Calu3 (cell line): ENCODE measurements around the gene FBLN2. TPM values are rescaled to one million over a fixed set of nuclear protein-coding genes. Genes with fewer than 3 reads are reported as not detected.
"Not testable (repeated sequence)": the region's sequence is repeated elsewhere in the genome, so short reads cannot be mapped to it uniquely, and the experiment has no call there.

Experiments used
- BruUV-seq: library from RNA; stranded (reverse); fragments of 400-500 nt; replicated peaks from 2 replicates; lab custom pipeline; 2021; lab: Mats Ljungman, UMichigan
- CTCF ChIA-PET: fragments of 300-600 bp; sonication (Branson Sonifier 250); formaldehyde crosslinking; loops from one replicate; lab custom pipeline; 2022; ENCODE audit warnings: antibody characterized with exemption; lab: Charles Lee
- DNase-seq: peaks from one replicate; pipeline ENCODE4 v3.0.0; 2022
- H3K27ac Mint-ChIP-seq: one replicate; pipeline ENCODE4 v1.8.0; 2022; ENCODE audit warnings: mixed read lengths; ENCODE audit not compliant: unreplicated experiment
- H3K27me3 Mint-ChIP-seq: one replicate; pipeline ENCODE4 v1.8.0; 2022; ENCODE audit warnings: mixed read lengths; ENCODE audit not compliant: unreplicated experiment
- H3K36me3 Mint-ChIP-seq: one replicate; pipeline ENCODE4 v1.8.0; 2022; ENCODE audit warnings: mild to moderate bottlenecking, moderate library complexity, mixed read lengths; ENCODE audit not compliant: insufficient read depth, unreplicated experiment
- H3K4me1 Mint-ChIP-seq: one replicate; pipeline ENCODE4 v1.8.0; 2022; ENCODE audit warnings: mild to moderate bottlenecking, low read depth, mixed read lengths; ENCODE audit not compliant: unreplicated experiment
- H3K4me3 Mint-ChIP-seq: one replicate; pipeline ENCODE4 v1.8.0; 2022; ENCODE audit warnings: mild to moderate bottlenecking, low read depth, moderate library complexity, mixed read lengths; ENCODE audit not compliant: unreplicated experiment
- H3K9me3 Mint-ChIP-seq: one replicate; pipeline ENCODE4 v1.8.0; 2022; ENCODE audit warnings: low read depth, mixed read lengths; ENCODE audit not compliant: unreplicated experiment
- CTCF ChIP-seq: fragments of 200-600 bp; IDR thresholded peaks from one replicate; pipeline ENCODE4 v1.8.0; 2022; ENCODE audit warnings: antibody characterized with exemption; ENCODE audit not compliant: unreplicated experiment
- intact Hi-C: fragments of 100-400 bp; cut with micrococcal nuclease; formaldehyde crosslinking; loops from one replicate; pipeline ENCODE4 v1.10.0; 2022; ENCODE audit not compliant: unreplicated experiment
- total RNA-seq: library from RNA; stranded (reverse); gene quantifications from 2 replicates; pipeline ENCODE4 v1.2.3, GENCODE V29; 2022

Gene FBLN2
- total RNA-seq, 1 experiment from 2014 or later: not detected

- CTCF ChIA-PET: no interaction called here
- peaks cover 3% of the 10 kb centered on the region for H3K4me1 Mint-ChIP-seq
- intact Hi-C loops: no loop called here
- no peak overlapping the region for H3K27ac Mint-ChIP-seq
- H3K36me3 Mint-ChIP-seq: peaks cover 7% of the 10 kb centered on the region
- H3K9me3 Mint-ChIP-seq: no peaks in the 10 kb centered on the region
- H3K4me3 Mint-ChIP-seq: no peak overlapping the region
- no peak for TF ChIP-seq CTCF
- BruUV-seq: no TSS peak
- DNase-seq: no peak
- no peaks in the 10 kb centered on the region for H3K27me3 Mint-ChIP-seq
Measured at GRCh38 chr3:13519006-13519791, 29.7 kb upstream of the FBLN2 start.

- BruUV-seq: no TSS peak
- intact Hi-C loops: no loop called here
- DNase-seq: no peak
- Mint-ChIP-seq H3K9me3 (no peaks in the 10 kb centered on the region), H3K36me3 (peaks cover 12% of the 10 kb centered on the region), H3K27ac (no peak overlapping the region), H3K4me1 (no peaks in the 10 kb centered on the region), H3K27me3 (no peaks in the 10 kb centered on the region), H3K4me3 (no peak overlapping the region)
- no peak for TF ChIP-seq CTCF
- CTCF ChIA-PET: no interaction called here
Measured at GRCh38 chr3:13520326-13520880, 28.5 kb upstream of the FBLN2 start.

- no peaks in the 10 kb centered on the region for H3K4me1 Mint-ChIP-seq
- BruUV-seq: no TSS peak
- H3K36me3 Mint-ChIP-seq: peaks cover 12% of the 10 kb centered on the region
- H3K9me3 Mint-ChIP-seq: no peaks in the 10 kb centered on the region
- no peak overlapping the region for H3K4me3 Mint-ChIP-seq
- no peak for DNase-seq
- TF ChIP-seq CTCF: no peak
- no peak overlapping the region for H3K27ac Mint-ChIP-seq
- CTCF ChIA-PET: no interaction called here
- intact Hi-C loops: no loop called here
- no peaks in the 10 kb centered on the region for H3K27me3 Mint-ChIP-seq
Measured at GRCh38 chr3:13521309-13521708, 27.6 kb upstream of the FBLN2 start.

GRCh38 chr3:13521749-13522148, 27.2 kb upstream of the FBLN2 start:
- peaks cover 12% of the 10 kb centered on the region for H3K36me3 Mint-ChIP-seq
- H3K9me3 Mint-ChIP-seq, DNase-seq, intact Hi-C loops, H3K27ac Mint-ChIP-seq, BruUV-seq, H3K4me3 Mint-ChIP-seq, H3K27me3 Mint-ChIP-seq, H3K4me1 Mint-ChIP-seq, CTCF ChIA-PET: not testable (repeated sequence)

- H3K27ac Mint-ChIP-seq: no peak overlapping the region
- TF ChIP-seq CTCF: no peak
- CTCF ChIA-PET: no interaction called here
- intact Hi-C loops: no loop called here
- BruUV-seq: no TSS peak
- H3K9me3 Mint-ChIP-seq: no peaks in the 10 kb centered on the region
- peaks cover 12% of the 10 kb centered on the region for H3K36me3 Mint-ChIP-seq
- H3K27me3 Mint-ChIP-seq: no peaks in the 10 kb centered on the region
- H3K4me3 Mint-ChIP-seq: no peak overlapping the region
- no peaks in the 10 kb centered on the region for H3K4me1 Mint-ChIP-seq
- no peak for DNase-seq
Measured at GRCh38 chr3:13522236-13522635, 26.7 kb upstream of the FBLN2 start.
